GM13977 (cell line): ENCODE data around the gene AUH.

Experiments used
- DNase-seq: peaks from one replicate; pipeline ENCODE4 v3.0.0; 2012; ENCODE audit warnings: low spot score
- CTCF ChIP-seq: IDR thresholded peaks from 2 replicates; pipeline ENCODE4 v1.5.1; 2012; ENCODE audit warnings: mild to moderate bottlenecking, control low read depth; ENCODE audit not compliant: insufficient read depth; ENCODE audit errors: extremely low read depth, missing control alignments
- in situ Hi-C: fragments of 300-500 bp; cut with MboI; formaldehyde crosslinking; loops from one replicate; pipeline ENCODE4 v1.12.0; 2022; ENCODE audit warnings: low sequenced_read_pairs, low pct_unique_long_range_greater_than_20kb, mixed read lengths, inconsistent platforms; ENCODE audit not compliant: unreplicated experiment

AUH gene

GRCh38 chr9:91296354-91296753 lies 65.4 kb downstream of the AUH start:
- DNase-seq, result no peak
- in situ Hi-C loops, result no loop called here
- TF ChIP-seq CTCF, result no peak

GRCh38 chr9:91295357-91295756 lies 66.4 kb downstream of the AUH start:
- DNase-seq, result no peak
- no peak for TF ChIP-seq CTCF
- in situ Hi-C loops, result no loop called here

GRCh38 chr9:91291866-91292265 lies 69.9 kb downstream of the AUH start:
- no peak for TF ChIP-seq CTCF
- in situ Hi-C loops, result no loop called here
- no peak for DNase-seq

- in situ Hi-C loops, result no loop called here
- TF ChIP-seq CTCF, result no peak
- no peak for DNase-seq
Observed at GRCh38 chr9:91289244-91289643, 72.5 kb downstream of the AUH start.

GRCh38 chr9:91285729-91286353 lies 75.9 kb downstream of the AUH start:
- TF ChIP-seq CTCF, result no peak
- no peak for DNase-seq
- in situ Hi-C loops, result no loop called here

- in situ Hi-C loops, result no loop called here
- no peak for DNase-seq
- no peak for TF ChIP-seq CTCF
Observed at GRCh38 chr9:91282292-91282691, 79.4 kb downstream of the AUH start.
